OCI-LY3 (cell line): ENCODE results near the gene MUC5B.
"Not testable (repeated sequence)": the region's sequence is repeated elsewhere in the genome, so short reads cannot be mapped to it uniquely, and the experiment has no call there.

Source experiments
- H2AFZ ChIP-seq: fragments of 200-600, 300-600 bp; shearing (Covaris generic); 2 replicates; pipeline ENCODE4 v1.6.0; 2014; ENCODE audit warnings: antibody characterized with exemption, low read depth, low read length
- H3K27ac ChIP-seq: fragments of 200-600, 300-600 bp; sonication (generic); 2 replicates; pipeline ENCODE4 v1.5.1; 2014; ENCODE audit warnings: mild to moderate bottlenecking, low read length, moderate library complexity, mixed read lengths
- H3K27me3 ChIP-seq: fragments of 200-600, 300-600 bp; sonication (generic); 2 replicates; pipeline ENCODE4 v1.6.1; 2014; ENCODE audit warnings: low read depth, low read length, mixed read lengths
- H3K36me3 ChIP-seq: fragments of 200-600, 300-600 bp; sonication (generic); replicated peaks from 2 replicates; pipeline ENCODE3; 2014; ENCODE audit warnings: low read depth, low read length, mixed read lengths
- H3K4me1 ChIP-seq: fragments of 300-600, 200-600 bp; sonication (generic); 2 replicates; pipeline ENCODE4 v1.6.1; 2014; ENCODE audit warnings: low read length, mixed read lengths
- H3K4me2 ChIP-seq: fragments of 200-600, 300-600 bp; sonication (generic); 2 replicates; pipeline ENCODE4 v1.6.1; 2014; ENCODE audit warnings: low read length, mixed read lengths
- H3K4me3 ChIP-seq: fragments of 300-600, 200-600 bp; sonication (generic); 2 replicates; pipeline ENCODE4 v1.5.1; 2014; ENCODE audit warnings: antibody characterized with exemption, mild to moderate bottlenecking, low read length, moderate library complexity
- H3K79me2 ChIP-seq: fragments of 300-600, 200-600 bp; shearing (Covaris generic); 2 replicates; pipeline ENCODE4 v1.6.1; 2014; ENCODE audit warnings: mild to moderate bottlenecking, low read length, mixed read lengths
- H3K9ac ChIP-seq: fragments of 300-600, 200-600 bp; shearing (Covaris generic); 2 replicates; pipeline ENCODE4 v1.6.0; 2014; ENCODE audit warnings: mild to moderate bottlenecking, low read length, moderate library complexity
- H3K9me3 ChIP-seq: fragments of 200-600, 300-600 bp; shearing (Covaris generic); 2 replicates; pipeline ENCODE4 v1.6.1; 2014; ENCODE audit warnings: low read length, mixed read lengths; ENCODE audit not compliant: insufficient read depth
- H4K20me1 ChIP-seq: fragments of 200-600, 300-600 bp; sonication (generic); 2 replicates; pipeline ENCODE4 v1.6.1; 2016; ENCODE audit warnings: low read length, mixed read lengths; ENCODE audit not compliant: insufficient read depth
- CTCF ChIP-seq: fragments of 200-600, 300-600 bp; sonication (generic); IDR thresholded peaks from 2 replicates; pipeline ENCODE4 v1.5.1; 2014; ENCODE audit warnings: antibody characterized with exemption, low read length, low read depth
- EZH2phosphoT487 ChIP-seq: fragments of 200-600 bp; shearing (Covaris generic); IDR thresholded peaks from 2 replicates; pipeline ENCODE4 v1.6.1; 2018; ENCODE audit warnings: antibody characterized with exemption, mixed run types, low read depth

Gene MUC5B

GRCh38 chr11:1181420-1181819 is 41.4 kb upstream of the MUC5B start:
- Histone ChIP-seq H4K20me1 (no peaks in the 10 kb centered on the region), H3K4me3 (no peak overlapping the region), H3K9me3 (no peaks in the 10 kb centered on the region), H3K9ac (no peak overlapping the region), H2AFZ (no peak overlapping the region), H3K4me2 (no peak overlapping the region), H3K36me3 (no peaks in the 10 kb centered on the region), H3K27me3 (no peaks in the 10 kb centered on the region), H3K27ac (no peak overlapping the region), H3K4me1 (no peaks in the 10 kb centered on the region), H3K79me2 (no peaks in the 10 kb centered on the region)
- TF ChIP-seq EZH2phosphoT487 (no peak), CTCF (no peak)

GRCh38 chr11:1181853-1182535 is 40.9 kb upstream of the MUC5B start:
- no peak overlapping the region for H3K4me2 ChIP-seq
- no peaks in the 10 kb centered on the region for H3K36me3 ChIP-seq
- H3K4me1 ChIP-seq = no peaks in the 10 kb centered on the region
- H3K27ac ChIP-seq = no peak overlapping the region
- H4K20me1 ChIP-seq = no peaks in the 10 kb centered on the region
- H3K9me3 ChIP-seq = no peaks in the 10 kb centered on the region
- TF ChIP-seq CTCF (no peak), EZH2phosphoT487 (no peak)
- no peaks in the 10 kb centered on the region for H3K79me2 ChIP-seq
- no peak overlapping the region for H3K4me3 ChIP-seq
- H3K9ac ChIP-seq = no peak overlapping the region
- no peaks in the 10 kb centered on the region for H3K27me3 ChIP-seq
- H2AFZ ChIP-seq = no peak overlapping the region

- not testable (repeated sequence) for H3K9me3 ChIP-seq, H2AFZ ChIP-seq, H3K27me3 ChIP-seq, H4K20me1 ChIP-seq, H3K4me3 ChIP-seq, H3K36me3 ChIP-seq, H3K27ac ChIP-seq, H3K79me2 ChIP-seq, H3K4me1 ChIP-seq, H3K9ac ChIP-seq, H3K4me2 ChIP-seq
These were observed 38.7 kb upstream of the MUC5B start for GRCh38 chr11:1184139-1184538.

GRCh38 chr11:1188451-1189130 is 34.3 kb upstream of the MUC5B start:
- H3K4me3 ChIP-seq, H3K27me3 ChIP-seq, H3K9ac ChIP-seq, H3K27ac ChIP-seq, H3K79me2 ChIP-seq, H3K4me2 ChIP-seq, H4K20me1 ChIP-seq, H3K4me1 ChIP-seq, H2AFZ ChIP-seq, H3K9me3 ChIP-seq, H3K36me3 ChIP-seq: not testable (repeated sequence)

- not testable (repeated sequence) for H3K4me2 ChIP-seq, H3K27me3 ChIP-seq, H3K9ac ChIP-seq, H3K79me2 ChIP-seq, H4K20me1 ChIP-seq, H3K4me3 ChIP-seq, H3K4me1 ChIP-seq, H2AFZ ChIP-seq, H3K27ac ChIP-seq, H3K9me3 ChIP-seq, H3K36me3 ChIP-seq
These were observed 33.0 kb upstream of the MUC5B start for GRCh38 chr11:1189816-1190215.

- not testable (repeated sequence) for H2AFZ ChIP-seq, H3K9ac ChIP-seq, H3K4me1 ChIP-seq, H3K79me2 ChIP-seq, H3K4me3 ChIP-seq, H3K36me3 ChIP-seq, H3K27ac ChIP-seq, H3K27me3 ChIP-seq, H3K4me2 ChIP-seq, H3K9me3 ChIP-seq, H4K20me1 ChIP-seq
These were observed 30.9 kb upstream of the MUC5B start for GRCh38 chr11:1191786-1192470.
